GM13976 (cell line): ENCODE results near the gene FFAR1.

ENCODE experiments used
- DNase-seq: peaks from one replicate; pipeline ENCODE4 v3.0.0; 2012; ENCODE audit warnings: low spot score
- in situ Hi-C: fragments of 300-500 bp; cut with MboI; formaldehyde crosslinking; loops from one replicate; pipeline ENCODE4 v1.12.0; 2022; ENCODE audit warnings: low sequenced_read_pairs, mixed read lengths, inconsistent platforms; ENCODE audit not compliant: unreplicated experiment
- TF ChIP-seq, protein P1 (sequence below): IDR thresholded peaks from 2 replicates; pipeline ENCODE4 v1.5.1; 2012; ENCODE audit warnings: borderline replicate concordance, mild to moderate bottlenecking; ENCODE audit not compliant: insufficient read depth; ENCODE audit errors: extremely low read depth, missing control alignments, control extremely low read depth

FFAR1 gene, protein sequence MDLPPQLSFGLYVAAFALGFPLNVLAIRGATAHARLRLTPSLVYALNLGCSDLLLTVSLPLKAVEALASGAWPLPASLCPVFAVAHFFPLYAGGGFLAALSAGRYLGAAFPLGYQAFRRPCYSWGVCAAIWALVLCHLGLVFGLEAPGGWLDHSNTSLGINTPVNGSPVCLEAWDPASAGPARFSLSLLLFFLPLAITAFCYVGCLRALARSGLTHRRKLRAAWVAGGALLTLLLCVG (N-terminal part only)

DNA sequence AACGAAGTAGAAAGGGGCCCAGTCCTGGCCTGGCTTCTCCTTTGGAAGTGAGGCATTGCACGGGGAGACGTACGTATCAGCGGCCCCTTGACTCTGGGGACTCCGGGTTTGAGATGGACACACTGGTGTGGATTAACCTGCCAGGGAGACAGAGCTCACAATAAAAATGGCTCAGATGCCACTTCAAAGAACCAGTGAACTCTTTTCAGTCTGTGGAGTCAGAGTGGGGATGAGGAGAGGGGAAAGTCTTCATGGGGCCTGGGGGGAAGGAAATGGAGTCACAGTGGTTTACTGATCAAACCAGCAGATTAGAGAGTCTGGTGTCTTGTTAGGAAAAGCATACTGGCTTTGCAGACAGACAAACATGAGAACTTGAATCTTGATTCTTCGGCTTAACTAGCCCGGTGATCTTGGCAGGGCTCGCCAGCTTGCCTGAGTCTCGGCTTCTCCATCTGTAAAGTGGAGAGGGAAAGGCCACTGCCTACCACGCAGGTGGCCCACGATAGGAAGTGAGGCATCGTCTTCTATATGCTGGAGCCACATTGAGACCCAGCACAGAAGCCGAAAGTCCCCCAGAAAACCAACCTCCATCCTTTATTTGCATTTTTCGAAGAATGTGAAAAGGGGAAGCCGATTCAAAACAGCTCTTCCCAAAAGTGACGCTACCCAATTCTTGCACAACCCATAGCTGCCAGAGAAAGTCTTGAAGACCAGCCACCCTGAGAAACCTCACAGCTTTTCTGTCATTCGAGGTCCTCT is at the start of gene FFAR1:
TSS of gene FFAR1 (plus strand) at position 732 of the 759 bp plus-strand sequence. CDS start 3,650 bp downstream, outside the sequence.
- peak; percentile 80 for DNase-seq
- in situ Hi-C loops = no loop called here
- TF ChIP-seq, protein P1, sequence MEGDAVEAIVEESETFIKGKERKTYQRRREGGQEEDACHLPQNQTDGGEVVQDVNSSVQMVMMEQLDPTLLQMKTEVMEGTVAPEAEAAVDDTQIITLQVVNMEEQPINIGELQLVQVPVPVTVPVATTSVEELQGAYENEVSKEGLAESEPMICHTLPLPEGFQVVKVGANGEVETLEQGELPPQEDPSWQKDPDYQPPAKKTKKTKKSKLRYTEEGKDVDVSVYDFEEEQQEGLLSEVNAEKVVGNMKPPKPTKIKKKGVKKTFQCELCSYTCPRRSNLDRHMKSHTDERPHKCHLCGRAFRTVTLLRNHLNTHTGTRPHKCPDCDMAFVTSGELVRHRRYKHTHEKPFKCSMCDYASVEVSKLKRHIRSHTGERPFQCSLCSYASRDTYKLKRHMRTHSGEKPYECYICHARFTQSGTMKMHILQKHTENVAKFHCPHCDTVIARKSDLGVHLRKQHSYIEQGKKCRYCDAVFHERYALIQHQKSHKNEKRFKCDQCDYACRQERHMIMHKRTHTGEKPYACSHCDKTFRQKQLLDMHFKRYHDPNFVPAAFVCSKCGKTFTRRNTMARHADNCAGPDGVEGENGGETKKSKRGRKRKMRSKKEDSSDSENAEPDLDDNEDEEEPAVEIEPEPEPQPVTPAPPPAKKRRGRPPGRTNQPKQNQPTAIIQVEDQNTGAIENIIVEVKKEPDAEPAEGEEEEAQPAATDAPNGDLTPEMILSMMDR = no peak

DNA sequence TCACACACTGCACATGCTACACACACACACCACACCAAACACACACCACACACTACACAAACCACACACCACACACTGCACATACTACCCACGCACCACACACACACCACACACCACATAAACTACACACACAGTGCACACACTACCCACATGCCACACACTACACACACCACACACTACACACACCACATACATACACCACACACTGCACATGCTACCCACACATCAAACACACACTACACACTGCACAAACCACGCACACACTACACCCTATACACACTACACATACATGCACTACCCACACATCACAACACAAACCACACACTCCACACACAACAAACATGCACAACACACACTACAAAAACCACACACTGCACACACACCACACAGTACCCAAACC is 49.8 kb upstream of the FFAR1 start:
- DNase-seq = no peak
- in situ Hi-C loops = no loop called here
- TF ChIP-seq, protein P1 = no peak

DNA sequence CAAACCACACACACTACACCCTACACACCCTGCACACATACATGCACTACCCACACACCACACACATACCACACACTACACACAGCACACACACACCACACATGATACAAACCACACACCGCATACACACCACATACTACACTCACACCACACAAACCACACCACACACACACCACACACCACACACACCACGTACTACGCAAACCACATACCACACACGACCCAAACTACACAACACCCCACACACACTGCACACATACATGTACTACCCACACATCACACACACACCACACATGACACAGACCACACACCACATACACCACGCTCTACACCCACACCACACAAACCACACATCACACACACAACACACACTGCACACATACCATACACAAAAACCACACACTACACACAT is 49.1 kb upstream of the FFAR1 start:
- no peak for DNase-seq
- TF ChIP-seq, protein P1 = no peak
- in situ Hi-C loops = no loop called here

DNA sequence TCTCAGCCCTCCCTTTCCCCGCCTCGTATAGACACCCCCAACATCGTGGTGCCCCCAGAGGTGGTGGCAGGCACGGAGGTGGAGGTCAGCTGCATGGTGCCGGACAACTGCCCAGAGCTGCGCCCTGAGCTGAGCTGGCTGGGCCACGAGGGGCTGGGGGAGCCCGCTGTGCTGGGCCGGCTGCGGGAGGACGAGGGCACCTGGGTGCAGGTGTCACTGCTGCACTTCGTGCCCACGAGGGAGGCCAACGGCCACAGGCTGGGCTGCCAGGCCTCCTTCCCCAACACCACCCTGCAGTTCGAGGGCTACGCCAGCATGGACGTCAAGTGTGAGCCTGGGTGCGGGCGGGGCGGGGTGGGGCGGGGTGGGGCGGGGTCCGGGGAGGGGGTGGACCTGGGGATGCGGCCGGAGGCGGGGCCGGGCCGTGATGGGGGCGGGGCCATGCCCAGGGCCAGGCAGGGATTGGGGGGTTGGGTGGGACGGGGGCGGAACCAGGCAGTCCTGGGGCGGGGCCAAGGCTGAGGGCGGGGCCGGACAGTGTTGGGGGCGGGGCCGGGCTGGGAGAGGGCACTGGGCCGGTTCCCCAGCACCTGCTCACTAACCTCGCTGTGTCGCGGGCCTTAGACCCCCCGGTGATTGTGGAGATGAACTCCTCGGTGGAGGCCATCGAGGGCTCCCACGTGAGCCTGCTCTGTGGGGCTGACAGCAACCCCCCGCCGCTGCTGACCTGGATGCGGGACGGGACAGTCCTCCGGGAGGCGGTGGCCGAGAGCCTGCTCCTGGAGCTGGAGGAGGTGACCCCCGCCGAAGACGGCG is 48.0 kb upstream of the FFAR1 start:
- in situ Hi-C loops = no loop called here
- no peak for DNase-seq
- TF ChIP-seq, protein P1 = no peak

DNA sequence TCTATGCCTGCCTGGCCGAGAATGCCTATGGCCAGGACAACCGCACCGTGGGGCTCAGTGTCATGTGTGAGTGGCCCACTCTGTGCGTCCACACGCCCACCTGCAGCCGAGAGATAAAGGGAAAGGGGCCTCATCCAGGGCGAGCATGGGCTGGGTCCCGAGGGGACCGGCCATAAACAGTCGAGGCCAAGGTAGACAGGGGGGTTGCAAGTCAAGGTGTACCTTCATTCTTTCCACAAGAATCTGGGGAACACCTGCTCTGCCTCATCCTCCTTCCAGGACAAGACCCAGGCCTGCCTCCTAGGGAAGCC is 47.4 kb upstream of the FFAR1 start:
- no peak for DNase-seq
- TF ChIP-seq, protein P1 = no peak
- in situ Hi-C loops = no loop called here

DNA sequence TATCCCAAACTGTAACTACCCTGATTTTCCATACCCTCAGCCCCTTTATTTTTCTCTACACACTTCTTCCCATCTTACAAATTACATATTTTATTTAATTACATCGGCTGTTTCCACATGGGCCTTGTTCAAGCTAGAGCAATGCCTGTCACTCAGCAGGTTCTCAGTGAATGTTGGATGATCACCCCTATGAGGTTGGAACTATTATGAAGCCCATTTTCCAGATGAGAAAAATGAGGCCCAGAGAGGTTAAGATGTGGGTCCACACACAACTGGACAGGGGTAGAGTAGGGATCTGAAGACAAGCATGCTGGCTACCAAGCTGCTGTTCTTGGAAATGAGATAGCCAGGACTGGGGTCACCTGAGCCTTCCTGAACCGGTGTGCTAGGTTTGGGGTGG is 45.7 kb upstream of the FFAR1 start:
- in situ Hi-C loops = no loop called here
- DNase-seq = no peak
- TF ChIP-seq, protein P1 = no peak
